ENCODE results near the gene PEDS1.
"Not testable (repeated sequence)": the region's sequence is repeated elsewhere in the genome, so short reads cannot be mapped to it uniquely, and the experiment has no call there.

The PEDS1 gene

DNA sequence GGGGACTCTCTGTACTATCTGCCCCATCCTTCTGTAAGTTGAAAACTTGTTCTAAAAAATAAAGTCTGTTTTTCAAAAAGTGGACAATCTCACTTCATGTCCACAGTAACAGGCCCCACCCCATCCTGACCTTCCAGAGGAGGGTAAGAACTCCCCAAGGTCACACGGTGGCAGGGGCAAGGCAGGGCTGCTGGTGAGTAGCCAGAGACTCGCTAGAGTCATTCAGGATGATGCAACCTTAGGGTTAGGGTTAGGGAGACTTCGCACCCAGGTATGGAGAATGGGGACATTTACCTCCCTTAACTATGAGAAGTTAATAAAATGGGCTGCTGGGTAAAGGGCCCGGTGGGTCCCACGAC lies 15.4 kb downstream of the PEDS1 start:
- DNase-seq (ENCODE audit: low read depth), result no peak
- TF ChIP-seq, protein P1, sequence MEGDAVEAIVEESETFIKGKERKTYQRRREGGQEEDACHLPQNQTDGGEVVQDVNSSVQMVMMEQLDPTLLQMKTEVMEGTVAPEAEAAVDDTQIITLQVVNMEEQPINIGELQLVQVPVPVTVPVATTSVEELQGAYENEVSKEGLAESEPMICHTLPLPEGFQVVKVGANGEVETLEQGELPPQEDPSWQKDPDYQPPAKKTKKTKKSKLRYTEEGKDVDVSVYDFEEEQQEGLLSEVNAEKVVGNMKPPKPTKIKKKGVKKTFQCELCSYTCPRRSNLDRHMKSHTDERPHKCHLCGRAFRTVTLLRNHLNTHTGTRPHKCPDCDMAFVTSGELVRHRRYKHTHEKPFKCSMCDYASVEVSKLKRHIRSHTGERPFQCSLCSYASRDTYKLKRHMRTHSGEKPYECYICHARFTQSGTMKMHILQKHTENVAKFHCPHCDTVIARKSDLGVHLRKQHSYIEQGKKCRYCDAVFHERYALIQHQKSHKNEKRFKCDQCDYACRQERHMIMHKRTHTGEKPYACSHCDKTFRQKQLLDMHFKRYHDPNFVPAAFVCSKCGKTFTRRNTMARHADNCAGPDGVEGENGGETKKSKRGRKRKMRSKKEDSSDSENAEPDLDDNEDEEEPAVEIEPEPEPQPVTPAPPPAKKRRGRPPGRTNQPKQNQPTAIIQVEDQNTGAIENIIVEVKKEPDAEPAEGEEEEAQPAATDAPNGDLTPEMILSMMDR (conservative IDR thresholded peaks at IDR 0.05; ENCODE audit: low read depth, low read length), result no peak
- H3K4me3 ChIP-seq (ENCODE audit: low read depth, low read length), result no peak overlapping the region

DNA sequence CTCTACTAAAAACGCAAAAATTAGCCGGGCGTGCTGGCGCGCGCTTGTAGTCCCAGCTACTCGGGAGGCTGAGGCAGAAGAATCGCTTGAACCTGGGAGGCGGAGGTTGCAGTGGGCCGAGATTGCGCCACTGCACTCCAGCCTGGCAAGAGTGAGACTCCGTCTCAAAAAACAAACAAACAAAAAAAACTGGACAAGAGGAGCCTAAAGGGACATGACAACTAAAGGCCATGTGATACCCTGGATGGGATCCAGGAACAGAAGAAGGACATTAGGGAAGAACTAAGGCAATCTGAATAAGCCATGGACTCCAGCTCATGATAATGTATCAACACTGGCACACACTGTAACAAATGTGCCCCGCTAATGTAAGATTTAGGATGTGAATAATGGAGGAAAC lies 15.8 kb downstream of the PEDS1 start:
- peak; percentile 43 for DNase-seq (ENCODE audit: low read depth)
- not testable (repeated sequence) for H3K4me3 ChIP-seq (ENCODE audit: low read depth, low read length)

DNA sequence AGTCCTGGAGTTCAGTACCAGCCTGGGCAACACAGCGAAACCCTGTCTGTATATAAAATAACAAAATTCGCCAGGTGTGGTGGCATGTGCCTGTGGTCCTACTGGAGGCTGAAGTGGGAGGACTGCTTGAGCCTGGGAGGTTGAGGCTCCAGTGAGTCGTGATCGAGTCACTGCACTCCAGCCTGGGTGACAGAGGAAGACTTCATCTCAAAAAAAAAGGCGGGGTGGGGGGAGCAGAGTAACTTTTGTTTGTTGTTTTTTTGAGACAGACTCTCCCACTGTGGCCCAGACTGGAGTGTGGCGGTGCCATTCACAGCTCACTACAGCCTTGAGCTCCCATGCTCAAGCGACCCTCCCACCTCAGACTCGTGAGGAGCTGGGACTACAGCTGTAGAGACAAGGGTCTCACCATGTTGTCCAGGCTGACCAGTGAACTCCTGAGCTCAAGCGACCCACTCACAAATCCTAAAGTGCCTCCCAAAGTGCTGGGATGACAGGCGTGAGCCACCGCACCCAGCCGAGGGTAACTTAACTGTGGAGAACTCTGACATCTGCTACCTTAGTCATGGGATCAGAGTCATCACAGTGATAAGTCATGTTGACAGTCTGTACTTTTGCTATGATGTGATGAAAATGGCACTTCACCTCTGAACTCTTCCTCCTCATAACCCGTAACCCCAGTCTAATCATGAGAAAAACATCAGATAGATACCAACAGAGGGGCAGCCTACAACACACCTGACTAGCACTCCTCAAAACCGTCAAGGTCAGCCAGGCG lies 16.5 kb downstream of the PEDS1 start:
- TF ChIP-seq, protein P1 (conservative IDR thresholded peaks at IDR 0.05; ENCODE audit: low read depth, low read length), result no peak
- no peak overlapping the region for H3K4me3 ChIP-seq (ENCODE audit: low read depth, low read length)
- DNase-seq (ENCODE audit: low read depth), result peak; percentile 47

DNA sequence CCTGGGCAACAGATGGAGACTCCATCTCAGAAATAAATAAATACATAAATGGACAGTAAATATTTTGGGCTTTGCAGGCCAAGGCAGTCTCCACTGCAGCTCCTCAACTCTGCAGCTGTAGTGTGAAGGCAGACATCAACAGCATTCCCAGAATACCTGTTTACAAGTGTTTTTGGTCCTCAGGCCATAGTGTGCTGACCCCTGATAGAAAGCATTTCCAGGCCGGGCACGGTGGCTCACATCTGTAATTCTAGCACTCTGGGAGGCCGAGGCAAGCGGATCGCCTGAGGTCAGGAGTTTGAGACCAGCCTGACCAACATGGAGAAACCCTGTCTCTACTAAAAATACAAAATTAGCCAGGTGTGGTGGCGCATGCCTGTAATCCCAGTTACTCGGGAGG lies 18.4 kb downstream of the PEDS1 start:
- not testable (repeated sequence) for DNase-seq (ENCODE audit: low read depth); H3K4me3 ChIP-seq (ENCODE audit: low read depth, low read length)

DNA sequence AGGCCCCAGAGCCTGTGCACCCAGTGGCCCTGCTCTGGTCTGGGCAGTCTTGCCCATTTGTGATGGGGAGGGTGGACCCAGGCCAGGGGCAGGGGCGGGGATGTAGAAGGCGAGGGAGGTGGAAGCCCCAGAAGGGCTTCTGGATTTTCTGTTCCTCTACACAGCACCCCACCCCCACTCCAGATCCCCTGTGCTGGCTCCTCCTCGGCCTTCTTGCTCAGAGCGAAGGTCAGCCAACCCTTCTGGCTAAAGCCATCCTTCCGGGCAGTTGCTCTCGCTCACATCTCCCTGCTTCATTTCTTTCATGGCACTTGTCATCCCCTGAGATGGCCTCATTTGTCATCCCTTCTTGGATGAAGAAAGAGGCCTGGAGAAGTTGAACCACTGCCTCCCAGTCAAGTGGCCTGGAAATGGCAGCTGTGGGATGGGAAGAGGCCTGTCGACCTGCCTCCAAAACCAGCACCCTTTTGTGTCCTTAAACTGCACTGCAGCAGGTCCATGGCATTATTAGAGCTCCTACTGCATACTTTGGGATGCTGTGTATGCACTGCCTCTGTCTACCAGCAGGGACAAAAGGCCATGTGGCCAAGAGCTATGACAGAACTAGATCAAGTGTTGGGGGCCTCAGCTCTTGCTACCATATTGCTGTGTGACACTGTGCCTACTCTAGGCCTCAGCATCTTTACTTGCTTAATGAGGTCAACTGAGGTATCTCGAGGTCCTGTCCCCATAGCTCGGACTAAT lies 19.9 kb downstream of the PEDS1 start:
- TF ChIP-seq, protein P1 (conservative IDR thresholded peaks at IDR 0.05; ENCODE audit: low read depth, low read length), result peak; percentile 32
- no peak for DNase-seq (ENCODE audit: low read depth)

DNA sequence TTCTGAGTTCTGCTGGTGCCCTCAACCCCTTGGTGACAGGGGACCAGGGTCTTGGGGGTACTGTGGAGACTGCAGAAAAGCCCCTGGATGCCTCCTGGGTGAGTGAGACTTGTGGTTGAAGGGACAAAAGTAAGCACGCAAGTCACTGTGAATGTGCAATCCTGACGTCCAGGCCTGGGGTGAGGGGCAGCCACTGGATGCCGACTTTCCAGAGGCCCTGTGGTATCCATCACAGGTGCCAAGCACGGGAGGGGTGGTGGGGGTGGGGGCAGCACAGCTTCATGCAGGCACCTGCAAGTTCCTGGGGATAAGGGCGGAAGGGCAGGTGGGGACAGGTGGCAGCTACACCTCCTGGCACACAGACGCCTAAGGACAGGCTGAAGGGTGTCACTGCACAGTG lies 20.5 kb downstream of the PEDS1 start:
- TF ChIP-seq, protein P1 (conservative IDR thresholded peaks at IDR 0.05; ENCODE audit: low read depth, low read length), result no peak

More for the DNA sequence above, 19.9 kb downstream of the PEDS1 start:
- no peak overlapping the region for H3K4me3 ChIP-seq (ENCODE audit: low read depth, low read length)

DNA sequence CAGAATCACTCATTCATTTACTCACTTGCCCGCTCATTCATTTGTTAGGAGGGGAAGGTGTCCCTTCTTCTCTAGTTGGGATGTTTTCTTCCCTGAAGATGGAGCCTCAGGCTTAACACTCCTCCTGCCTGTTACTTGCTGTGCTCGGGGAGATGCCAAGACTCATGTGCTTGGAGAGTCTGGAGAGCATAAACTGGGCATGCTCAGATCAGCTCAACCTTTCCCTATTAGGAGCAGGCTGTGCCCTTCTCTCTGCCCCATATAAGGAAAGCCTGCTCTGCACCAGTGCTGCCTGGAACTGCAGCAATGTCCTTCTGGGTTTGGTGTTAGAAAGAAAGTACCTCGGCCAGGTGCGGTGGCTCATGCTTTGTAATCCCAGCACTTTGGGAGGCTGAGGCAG lies 22.5 kb downstream of the PEDS1 start:
- TF ChIP-seq, protein P1 (conservative IDR thresholded peaks at IDR 0.05; ENCODE audit: low read depth, low read length), result no peak
- DNase-seq (ENCODE audit: low read depth), result peak; percentile 42
- no peak overlapping the region for H3K4me3 ChIP-seq (ENCODE audit: low read depth, low read length)

More for the DNA sequence above, 20.5 kb downstream of the PEDS1 start:
- H3K4me3 ChIP-seq (ENCODE audit: low read depth, low read length), result no peak overlapping the region
- no peak for DNase-seq (ENCODE audit: low read depth)

DNA sequence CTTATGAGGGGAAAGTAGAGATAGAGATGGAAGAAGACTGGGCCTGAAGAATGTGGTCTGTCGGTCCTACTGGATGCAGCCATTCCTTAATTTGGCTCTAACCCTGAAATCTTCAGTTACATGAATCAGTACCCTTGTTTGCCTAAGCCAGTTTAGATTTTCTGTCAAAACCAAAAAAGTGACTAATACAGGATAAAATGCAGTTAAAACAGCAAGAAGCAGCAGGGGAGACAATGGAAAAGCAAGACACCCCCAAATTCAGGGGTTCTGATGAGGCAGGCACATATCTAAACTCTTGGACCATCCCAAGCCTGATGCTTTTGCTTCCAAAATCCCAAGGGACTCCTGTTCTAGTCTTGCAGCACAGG lies 23.2 kb downstream of the PEDS1 start:
- no peak overlapping the region for H3K4me3 ChIP-seq (ENCODE audit: low read depth, low read length)
- no peak for DNase-seq (ENCODE audit: low read depth)
- TF ChIP-seq, protein P1 (conservative IDR thresholded peaks at IDR 0.05; ENCODE audit: low read depth, low read length), result no peak

Data from choroid plexus epithelial cell (primary cell).